Anterior cingulate cortex (tissue), 58 donors: ENCODE results near the gene WNT7A.

ENCODE experiments used
- DNase-seq, 58 donors: peaks; one replicate each; lab custom pipeline; 2025; lab: John Stamatoyannopoulos, UW

WNT7A gene

DNA sequence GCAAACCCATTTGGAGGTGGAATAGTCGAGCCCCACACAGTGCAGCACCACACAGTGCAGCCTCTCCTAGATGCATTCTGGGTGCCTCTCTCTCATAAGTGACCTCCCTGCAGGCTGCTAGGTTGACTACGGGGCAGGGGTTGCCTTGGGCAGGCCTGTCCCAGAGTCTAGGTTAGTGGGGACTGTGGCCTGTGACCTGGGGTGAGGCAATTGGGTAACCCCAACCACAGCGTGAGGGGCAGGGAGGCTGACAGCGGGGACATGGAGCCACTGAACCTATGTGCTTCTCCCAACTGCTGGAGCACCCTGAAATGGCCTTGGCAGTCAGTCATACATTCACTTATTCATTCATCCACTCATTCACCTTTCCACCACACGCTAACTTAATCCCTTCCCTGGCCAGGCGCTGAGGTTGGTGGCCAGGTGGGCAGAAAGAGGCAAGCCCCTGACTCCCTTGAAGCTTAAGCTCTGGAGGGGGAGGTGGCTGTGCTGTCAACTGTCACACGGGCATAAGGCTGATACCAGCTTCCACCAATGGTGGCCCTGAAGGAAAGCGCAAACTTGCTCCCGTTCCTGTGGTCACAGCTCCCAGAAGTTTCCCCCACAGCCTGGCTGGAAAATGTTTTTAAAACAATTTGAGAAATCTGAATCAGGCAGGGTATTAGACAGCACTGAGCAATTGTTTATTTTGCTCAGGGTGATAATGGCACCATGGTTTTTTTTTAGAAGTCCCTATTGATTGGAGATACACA lies 46.2 kb downstream of the WNT7A start:
- no peak for DNase-seq

DNA sequence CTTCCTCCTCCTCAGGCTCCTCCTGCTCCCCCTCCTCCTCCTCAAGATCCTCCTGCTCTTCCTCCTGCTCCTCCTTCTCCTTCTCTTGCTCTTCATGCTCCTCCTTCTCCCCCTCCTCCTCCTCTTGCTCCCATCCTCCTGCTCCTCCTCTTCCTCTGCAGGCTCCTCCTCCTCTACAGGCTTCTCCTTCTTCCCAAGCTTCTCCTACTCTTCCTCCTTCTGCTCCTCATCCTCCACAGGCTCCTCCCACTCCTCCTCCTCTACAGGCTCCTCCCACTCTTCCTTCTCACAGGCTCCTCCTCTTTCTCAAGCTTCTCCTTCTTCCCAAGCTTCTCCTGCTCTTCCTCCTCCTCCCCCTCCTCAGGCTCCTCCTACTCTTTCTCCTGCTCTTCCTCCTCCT lies 47.7 kb downstream of the WNT7A start:
- no peak for DNase-seq

DNA sequence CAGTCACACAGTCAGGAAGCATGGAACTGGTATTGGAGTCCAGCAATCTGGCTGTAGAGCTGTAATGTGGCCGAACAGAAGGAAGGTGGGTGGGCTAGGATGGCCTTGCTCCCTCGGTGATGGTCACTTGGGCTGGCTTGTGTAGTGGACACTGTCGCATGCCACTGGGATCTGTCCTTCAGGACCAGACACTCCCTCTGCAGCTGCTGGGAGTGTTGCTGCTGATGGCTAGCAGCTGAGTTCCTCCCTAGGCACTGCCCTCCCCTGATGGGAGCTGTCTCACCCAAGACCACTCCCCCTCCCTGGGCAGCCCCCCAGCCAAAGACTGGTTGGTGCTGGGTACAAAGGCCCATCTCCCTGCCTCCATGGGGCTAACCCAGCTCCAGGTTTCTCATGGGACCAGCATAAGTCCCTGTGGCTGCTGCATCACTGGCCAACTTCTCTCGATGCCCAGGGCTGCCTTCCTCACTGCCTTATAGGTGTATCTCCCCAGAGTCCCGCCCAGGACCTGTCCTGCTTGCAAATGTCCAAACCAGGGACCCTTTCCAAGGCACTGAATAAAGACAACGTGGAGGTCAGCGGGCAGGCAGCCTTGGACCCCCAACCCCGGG lies 48.4 kb downstream of the WNT7A start:
- no peak for DNase-seq

DNA sequence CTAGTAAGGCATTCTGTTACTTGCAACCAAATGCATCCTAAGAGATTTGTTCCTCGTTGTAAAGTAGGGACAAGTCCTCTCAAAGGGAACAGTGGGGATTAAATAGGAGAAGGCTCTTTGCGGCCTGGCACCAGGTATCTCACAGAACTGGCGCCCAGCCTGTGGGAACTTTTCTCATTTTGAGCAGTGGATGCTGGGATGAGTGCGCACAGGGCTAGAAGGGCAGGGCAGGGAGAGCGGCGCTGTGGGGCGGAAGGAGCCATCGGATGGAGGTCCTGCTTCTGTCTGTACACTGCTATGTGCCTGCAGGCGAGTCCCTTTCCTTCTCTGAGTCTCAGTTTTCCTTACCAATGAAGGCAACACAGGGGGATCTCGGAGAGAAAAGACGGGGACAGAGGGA lies 50.6 kb downstream of the WNT7A start:
- DNase-seq: no peak

DNA sequence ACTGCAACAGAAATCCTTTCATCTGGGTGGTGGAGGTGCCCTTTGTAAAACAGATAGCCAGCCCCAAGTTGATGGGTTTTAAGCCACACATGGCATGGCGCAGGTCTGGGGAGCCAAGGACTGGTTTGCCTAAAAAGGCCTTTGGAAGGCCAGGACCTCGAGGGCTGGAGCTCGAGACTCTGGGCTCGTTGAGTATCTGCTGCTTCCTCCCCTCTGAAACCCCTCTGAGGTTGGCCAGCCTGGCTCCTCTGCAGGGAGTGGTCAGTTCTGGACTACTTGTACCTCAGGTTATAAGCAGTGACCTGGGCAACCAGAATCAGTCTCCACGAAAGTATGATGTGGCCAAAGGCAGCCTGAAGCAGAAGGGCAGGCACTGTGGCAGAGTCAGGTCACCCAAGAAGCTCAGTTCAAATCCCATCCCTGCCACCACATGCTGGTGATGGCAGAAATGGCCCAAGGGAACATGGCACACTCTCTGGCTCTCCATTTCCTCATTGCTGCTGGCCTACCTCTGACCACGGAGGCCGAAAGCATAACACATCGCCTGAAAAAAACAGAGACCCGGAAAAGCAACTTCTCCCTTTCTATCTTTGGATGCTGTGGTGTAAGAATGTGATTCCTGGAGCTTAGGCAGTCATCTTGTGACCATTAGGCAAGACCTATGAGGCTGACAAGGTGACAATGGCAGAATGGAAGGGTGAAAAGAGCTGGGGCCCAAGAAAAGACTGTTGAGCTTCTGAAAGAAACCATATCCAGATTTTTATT lies 51.2 kb downstream of the WNT7A start:
- DNase-seq: no peak

DNA sequence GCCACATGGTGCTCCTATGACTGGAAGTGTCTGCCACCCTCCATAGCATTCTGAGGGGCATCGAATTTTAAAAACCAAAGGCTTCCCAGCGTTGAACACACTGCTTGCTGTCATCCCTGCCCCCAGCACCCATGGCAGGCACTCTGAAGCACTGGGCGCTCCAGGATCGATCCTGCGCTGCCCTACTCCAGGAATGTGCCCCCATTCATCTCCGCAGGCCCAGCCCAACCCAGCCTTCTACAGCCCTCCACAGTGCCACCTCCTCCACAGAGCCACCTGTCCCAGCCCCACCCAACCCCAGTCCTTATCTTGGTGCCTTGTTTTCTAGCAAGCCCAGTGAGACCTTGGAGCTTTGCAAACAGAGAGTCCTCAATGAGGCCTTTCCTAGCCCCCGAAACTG lies 52.2 kb downstream of the WNT7A start:
- no peak for DNase-seq

DNA sequence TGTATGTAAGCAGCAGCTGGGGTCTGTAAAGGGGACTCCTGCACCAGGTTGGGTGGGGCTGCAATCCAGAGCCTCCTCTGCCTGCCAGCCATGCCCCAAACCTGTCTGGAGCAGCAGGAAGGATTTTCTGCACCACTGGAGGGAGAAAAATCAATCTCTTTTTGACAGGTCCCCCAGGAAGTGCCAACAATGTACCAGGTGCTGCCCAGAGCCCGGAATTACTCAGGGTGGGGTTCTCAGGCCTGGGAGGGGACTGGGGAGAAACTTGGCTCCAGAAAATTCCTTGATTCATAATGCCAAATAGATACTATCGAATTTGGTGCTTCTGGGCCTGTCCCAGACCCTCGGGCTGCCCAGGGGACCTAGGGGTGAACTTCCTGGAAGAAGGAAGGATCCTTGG lies 52.6 kb downstream of the WNT7A start:
- no peak for DNase-seq

DNA sequence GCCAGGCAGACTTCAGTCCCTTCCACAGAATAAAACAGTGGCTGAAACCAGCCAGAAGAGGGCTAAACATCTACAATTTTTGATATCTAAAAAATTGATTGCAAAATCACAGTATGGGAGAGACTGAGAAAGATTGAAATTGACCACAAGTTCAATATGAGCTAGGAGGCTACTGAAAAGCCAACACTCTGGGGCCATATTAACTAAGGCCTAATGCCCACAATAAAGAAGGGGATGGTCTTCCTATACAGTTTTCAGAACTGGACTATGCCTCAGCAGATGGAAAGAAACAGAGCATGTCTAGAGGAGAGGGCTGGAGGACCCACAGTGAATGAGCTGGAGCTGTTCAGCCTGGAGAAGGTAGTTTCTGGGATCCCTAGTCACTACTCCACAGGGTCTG lies 53.2 kb downstream of the WNT7A start:
- no peak for DNase-seq

DNA sequence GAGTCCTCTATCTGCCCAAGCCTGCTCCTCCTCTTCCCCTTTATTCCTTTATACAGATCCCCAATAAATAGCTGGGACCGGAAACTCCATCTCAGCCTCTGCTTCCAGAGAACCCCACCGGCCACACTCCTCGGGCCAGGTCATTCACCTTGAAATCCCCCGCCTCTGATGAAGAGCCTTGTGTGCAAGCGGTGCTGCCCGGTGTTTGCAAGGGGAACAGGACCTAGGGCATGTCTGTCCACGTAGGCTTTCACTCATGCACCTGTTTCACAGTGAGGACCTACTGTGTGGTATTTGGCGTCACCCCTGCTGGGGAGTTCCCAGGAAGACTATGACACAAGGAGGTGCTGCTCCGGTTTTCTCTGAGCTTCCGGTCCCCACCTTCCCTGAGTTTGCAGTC lies 54.0 kb downstream of the WNT7A start:
- no peak for DNase-seq

DNA sequence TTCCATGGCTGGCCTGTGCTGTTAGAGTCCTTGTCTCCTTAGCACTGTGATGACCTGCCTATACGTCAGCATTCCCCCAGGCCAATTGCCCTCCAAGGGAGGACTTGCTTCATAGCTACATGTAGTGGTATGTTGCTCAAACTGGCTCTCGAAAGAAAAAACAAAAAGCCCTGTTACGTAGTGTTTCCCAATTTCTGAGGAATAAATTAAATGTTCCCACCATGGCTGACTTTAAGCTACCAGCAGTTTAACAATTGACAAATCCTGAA lies 54.6 kb downstream of the WNT7A start:
- DNase-seq: no peak

DNA sequence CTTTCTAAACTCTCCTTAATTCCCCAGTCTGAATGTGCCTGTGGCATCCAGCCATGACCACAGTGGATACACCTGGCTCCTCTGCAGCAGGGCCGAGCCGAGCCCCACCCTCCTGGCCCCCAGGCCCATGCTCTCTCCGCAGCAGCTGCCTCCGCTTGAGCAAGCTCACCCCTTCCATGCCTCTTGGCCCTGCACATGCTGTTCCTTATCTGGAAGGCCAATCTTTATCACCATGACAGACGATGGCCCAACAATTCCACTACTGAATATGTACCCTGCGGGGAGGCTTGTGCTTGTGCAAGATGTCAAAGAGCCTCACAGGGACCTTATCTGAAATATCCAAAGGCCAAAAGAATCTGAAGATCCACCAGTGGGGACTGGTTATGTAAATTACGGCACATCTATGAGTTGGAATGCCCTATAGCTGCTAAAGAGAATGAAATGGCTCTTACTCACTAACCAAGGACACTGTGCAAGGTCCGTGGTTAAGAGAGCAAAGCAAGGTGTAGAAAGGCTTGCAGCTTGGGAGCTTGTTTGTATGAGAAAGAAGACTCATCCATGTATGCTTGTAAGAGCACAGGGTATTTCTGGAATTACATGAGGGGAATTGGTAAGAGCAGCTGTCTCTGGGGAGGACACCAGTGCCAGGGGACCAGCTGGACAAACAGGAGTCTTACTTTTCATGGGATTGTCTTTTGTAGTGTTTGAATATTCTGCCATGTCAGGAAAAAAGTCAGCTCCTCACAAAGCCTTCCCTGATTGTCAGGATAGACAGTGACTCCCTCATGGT lies 55.2 kb downstream of the WNT7A start:
- no peak for DNase-seq

DNA sequence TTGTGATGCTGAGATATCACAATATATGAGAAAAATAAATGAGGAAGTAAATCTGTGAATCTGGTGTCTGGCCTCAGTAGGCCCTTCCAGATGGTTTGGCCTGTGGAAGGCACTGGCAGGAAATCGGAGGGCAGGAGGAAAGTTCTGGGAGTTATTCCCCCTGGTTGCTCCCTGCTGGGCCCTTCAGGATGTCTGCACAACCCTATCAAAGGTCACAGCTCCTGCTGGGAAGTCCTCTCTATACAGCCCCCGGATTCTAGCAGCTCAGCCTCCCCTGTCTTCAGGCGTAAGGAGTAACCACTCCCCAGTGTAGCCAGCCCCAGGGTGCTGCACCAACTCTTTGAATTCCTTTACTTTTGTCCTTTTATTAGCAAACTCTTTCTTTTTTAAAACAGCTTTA lies 56.2 kb downstream of the WNT7A start:
- DNase-seq: no peak

DNA sequence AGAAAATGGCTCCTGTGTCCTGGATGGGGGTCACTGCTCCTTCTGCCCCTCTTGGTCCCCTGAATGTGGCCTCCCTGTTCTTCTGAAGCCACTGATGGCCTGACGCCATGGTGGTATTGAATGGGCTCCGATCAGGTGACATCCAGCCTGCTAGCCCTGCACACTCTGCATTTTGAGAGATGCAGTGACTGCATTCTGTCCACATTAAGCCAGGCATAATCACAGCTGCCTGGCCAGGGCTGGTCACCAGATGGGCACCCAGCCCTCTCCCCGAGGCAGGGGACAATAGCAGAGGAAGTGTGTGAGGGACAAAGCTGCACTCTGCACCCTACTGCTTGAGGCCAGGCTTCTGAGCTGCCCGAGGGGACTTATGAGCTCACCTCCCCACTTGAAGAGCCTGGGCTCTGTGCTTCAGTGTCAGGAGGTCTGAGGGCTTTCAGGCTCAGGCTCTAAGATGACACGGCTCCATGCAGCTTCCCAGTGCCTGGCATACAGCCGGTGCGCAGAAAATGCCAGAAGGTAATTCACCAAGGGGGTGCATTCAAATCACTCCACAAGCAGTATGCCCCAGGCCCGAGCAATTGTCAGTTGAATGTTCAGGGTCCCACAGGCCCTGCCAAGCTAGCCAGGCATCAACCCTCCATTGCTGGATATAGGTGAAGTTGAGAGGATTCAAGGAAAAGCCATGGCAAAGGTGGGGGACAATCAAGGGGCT lies 56.8 kb downstream of the WNT7A start:
- peak in 2 of 58 donors; percentile 8 to 21 for DNase-seq

DNA sequence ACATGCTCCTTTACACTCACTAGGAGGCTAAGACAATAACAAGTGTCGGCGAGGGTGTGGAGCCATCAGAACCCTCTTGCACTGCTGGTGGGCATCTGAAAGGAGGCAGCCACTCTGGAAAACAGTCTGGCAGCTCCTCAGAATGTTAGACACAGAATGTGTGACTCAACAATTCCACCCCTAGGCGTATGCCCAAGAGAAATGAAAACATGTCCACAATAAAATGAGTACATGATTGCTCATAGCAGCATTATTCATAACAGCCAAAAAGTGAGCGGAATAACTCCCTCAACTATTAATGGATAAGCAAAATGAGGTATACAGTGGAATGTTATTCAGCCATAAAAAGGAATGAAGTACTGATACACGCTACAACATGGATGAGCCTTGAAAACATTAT lies 57.8 kb downstream of the WNT7A start:
- peak in 1 of 58 donors; percentile 11 for DNase-seq

DNA sequence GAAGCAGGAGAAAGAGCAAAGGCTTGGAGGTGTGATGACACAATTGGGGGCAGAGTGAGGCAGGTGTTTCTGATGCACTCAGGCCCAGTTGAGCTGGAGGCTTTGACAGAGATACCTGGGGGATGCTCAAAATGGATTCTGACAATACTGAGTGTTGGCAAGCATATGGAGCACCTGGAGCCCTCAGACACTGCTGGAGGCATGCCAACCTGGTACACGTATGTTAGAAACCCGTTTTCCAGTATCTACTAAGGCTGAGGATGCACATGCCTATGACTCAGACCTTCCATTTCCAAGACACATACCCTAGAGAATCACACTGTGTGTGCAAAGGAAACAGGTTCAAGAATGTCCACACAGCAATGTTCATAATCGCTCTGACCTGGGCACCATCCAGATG lies 58.7 kb downstream of the WNT7A start:
- DNase-seq: no peak

DNA sequence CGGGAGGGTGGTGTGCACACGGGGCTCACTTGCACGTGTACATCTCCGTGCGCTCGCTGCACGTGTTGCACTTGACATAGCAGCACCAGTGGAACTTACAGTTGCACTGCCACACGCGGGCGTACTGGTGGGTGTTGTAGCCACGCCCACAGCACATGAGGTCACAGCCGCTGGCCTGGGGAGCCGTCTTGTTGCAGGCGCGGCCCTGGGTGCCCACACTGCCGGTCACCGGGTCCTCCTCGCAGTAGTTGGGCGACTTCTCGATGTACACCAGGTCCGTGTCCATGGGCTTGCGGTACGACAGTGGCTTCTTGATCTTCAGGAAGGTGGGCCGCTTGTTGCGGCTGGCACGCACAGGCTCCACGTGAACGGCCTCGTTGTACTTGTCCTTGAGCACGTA lies 61.0 kb downstream of the WNT7A start:
- DNase-seq: no peak

DNA sequence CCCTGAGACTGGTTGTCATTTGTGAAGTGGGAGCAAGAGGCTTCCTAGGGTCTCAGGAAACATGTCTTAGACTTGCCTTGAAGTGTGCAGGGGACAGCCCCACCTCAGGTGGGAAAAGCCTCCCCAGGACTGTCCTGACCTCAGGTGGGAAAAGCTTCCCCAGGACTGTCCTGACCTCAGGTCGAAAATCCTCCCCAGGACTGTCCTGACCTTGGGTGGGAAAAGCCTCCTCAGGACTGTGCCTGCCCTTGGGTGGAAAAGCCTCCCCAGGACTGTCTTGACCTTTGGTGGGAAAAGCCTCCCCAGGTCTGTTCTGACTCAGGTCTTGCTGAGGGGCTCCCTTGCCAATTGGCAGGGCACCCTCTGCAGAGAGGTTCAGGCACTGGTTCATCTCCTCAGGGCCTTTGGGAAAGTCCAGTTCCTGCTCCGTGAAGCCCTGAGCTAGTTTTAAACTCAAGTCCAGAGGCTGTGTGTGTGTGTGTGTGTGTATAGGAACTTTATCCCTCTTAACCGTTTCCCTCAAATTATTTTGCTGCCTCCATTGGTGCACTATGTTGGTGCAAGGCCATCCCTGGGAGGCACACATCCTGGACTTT lies 64.7 kb downstream of the WNT7A start:
- no peak for DNase-seq

DNA sequence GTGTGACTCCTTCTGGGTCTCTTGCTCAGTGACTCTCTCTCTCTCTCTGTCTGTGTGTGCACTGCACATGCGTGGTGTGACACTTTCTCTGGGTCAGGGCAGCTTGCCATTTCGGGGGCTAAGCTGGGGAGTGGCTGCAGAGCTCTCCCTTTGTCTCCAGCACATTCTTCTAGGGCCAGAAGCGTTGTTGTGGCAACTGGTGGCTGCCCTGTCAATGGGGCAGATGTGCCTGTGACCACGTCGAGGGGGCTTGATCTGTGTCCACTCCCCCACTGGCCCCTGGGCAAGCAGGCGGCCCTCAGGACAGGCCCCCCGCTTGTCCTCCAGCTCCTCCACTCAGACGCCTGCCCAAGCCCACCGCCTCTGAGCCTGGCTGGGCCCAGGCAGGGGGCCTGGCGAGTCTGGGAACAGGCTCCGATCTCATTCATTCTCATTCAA lies 67.8 kb downstream of the WNT7A start:
- peak in 55 of 58 donors; percentile 22 to 98 (median 73) for DNase-seq

DNA sequence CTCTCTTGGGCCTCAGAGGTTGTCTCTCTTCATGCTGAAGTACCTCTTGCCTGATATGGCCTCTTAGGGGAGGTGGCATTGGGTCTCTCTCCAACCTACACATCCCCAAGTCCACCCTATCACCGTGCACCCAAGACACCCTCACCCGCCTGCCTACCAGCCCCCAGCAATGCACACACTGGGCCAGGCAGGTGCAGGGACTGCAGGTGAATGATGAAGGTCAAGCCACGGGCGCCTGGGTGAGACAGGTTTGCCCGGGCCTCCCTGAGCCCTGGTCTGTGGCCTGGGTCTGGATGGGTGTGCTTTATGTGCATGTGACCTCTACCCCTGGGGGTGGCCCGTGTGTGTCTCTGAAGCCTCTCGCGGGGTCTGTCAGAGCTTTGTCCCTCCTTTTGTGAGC lies 68.3 kb downstream of the WNT7A start:
- DNase-seq: no peak

DNA sequence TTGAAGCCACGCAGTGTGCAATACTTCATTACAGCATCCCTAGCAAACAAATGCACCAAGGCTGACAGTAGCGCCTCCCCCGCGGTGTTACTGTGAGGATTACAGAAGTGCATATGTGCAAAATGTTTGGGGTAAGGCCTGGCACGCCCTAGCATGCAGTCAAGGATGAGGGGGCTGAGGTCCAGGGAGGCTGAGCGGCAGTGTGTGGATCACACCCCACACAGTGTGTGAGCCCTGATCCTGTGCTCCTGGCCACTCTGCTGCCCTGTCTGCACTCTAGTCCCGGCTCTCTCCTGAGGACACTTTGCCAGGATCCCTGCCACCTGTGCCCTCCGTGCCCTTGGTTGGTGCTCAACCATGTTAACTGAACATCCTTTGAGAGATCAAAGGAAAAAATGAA lies 71.3 kb downstream of the WNT7A start:
- no peak for DNase-seq
